ENCODE measurements around the gene RTN4R.
A peak's percentile ranks its signal among the peaks of the same experiment; 100 is the strongest.

RTN4R gene

GRCh38 chr22:20239676-20240446, 28.3 kb downstream of the RTN4R start:
- no peak for DNase-seq

- no peak for DNase-seq
Measured at GRCh38 chr22:20238901-20239675, 29.0 kb downstream of the RTN4R start.

GRCh38 chr22:20238536-20238900, 29.6 kb downstream of the RTN4R start:
- DNase-seq, result peak in 4 of 6 experiments; percentile 12 to 53 (median 32)

GRCh38 chr22:20237480-20238440, 30.4 kb downstream of the RTN4R start:
- peak in 4 of 6 experiments; percentile 24 to 59 (median 51) for DNase-seq

- no peak for DNase-seq
Measured at GRCh38 chr22:20236052-20236717, 31.9 kb downstream of the RTN4R start.

GRCh38 chr22:20235389-20235991, 32.6 kb downstream of the RTN4R start:
- DNase-seq, result no peak

GRCh38 chr22:20234760-20235388, 33.2 kb downstream of the RTN4R start:
- DNase-seq, result no peak

- DNase-seq, result no peak
Measured at GRCh38 chr22:20234314-20234682, 33.8 kb downstream of the RTN4R start.

GRCh38 chr22:20233351-20234313, 34.5 kb downstream of the RTN4R start:
- DNase-seq, result no peak

GRCh38 chr22:20232781-20233180, 35.3 kb downstream of the RTN4R start:
- DNase-seq, result no peak

GRCh38 chr22:20232237-20232598, 35.9 kb downstream of the RTN4R start:
- DNase-seq, result no peak

GRCh38 chr22:20231514-20232236, 36.4 kb downstream of the RTN4R start:
- no peak for DNase-seq

GRCh38 chr22:20230777-20231420, 37.2 kb downstream of the RTN4R start:
- DNase-seq, result no peak

GRCh38 chr22:20229916-20230775, 38.0 kb downstream of the RTN4R start:
- DNase-seq, result no peak

- DNase-seq, result no peak
Measured at GRCh38 chr22:20228939-20229272, 39.2 kb downstream of the RTN4R start.

GRCh38 chr22:20228055-20228938, 39.8 kb downstream of the RTN4R start:
- DNase-seq, result no peak

- DNase-seq, result no peak
Measured at GRCh38 chr22:20227363-20227762, 40.8 kb downstream of the RTN4R start.

Measured in stimulated activated naive CD4-positive, alpha-beta T cell (primary cell).